Mammary epithelial cell (primary cell): Measurements from ENCODE around the gene SNAPC1.

Source experiments
- CTCF ChIP-seq, 2 donors: IDR thresholded peaks in 1 of 2; conservative IDR thresholded peaks in 1 of 2; 2 replicates each; pipeline ENCODE4 v1.5.1; 2011 to 2012; ENCODE audit warnings: inconsistent platforms in 2 of 2, low read length in 2 of 2, mild to moderate bottlenecking in 2 of 2, control low read depth in 1 of 2, low read depth in 1 of 2; ENCODE audit not compliant: insufficient read depth in 1 of 2; ENCODE audit errors: extremely low read depth in 1 of 2
- EZH2 ChIP-seq: IDR thresholded peaks from 2 replicates; pipeline ENCODE4 v1.6.1; 2012; ENCODE audit warnings: low read length, inconsistent platforms, borderline replicate concordance

DNA sequence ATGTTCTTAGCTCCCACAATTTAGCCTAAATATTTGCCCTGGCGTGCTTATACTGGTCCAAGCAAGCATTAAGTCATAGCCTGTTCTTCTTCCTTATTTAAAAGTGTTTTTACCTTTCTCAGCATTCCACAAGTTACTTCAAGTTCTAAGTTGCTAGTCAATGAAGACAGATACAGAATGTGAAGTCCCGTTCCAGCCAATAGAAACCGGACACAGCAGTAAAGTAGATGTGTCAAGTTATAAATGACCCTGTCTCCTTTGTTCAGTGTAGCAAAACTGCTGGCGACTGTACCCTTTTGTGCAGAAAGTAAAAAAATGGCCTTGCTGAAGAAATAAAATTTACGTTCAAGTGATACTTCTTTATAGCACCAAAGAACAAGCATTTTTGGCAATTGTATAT lies 3.9 kb downstream of the SNAPC1 start:
- TF ChIP-seq CTCF (conservative IDR thresholded peaks at IDR 0.05 in 1 of 2, IDR thresholded peaks at IDR 0.05 in 1 of 2; ENCODE audit: extremely low read depth in 1 of 2, insufficient read depth in 1 of 2, low read depth in 1 of 2, low read length in 2 of 2): no peak
- no peak for TF ChIP-seq EZH2
